ENCODE results near the gene MARS1. TPM values are rescaled to one million over a fixed set of nuclear protein-coding genes. Genes with fewer than 3 reads are reported as not detected.

The MARS1 gene
- total RNA-seq, 2 donors from 2014 or later = 130 to 243 TPM

DNA sequence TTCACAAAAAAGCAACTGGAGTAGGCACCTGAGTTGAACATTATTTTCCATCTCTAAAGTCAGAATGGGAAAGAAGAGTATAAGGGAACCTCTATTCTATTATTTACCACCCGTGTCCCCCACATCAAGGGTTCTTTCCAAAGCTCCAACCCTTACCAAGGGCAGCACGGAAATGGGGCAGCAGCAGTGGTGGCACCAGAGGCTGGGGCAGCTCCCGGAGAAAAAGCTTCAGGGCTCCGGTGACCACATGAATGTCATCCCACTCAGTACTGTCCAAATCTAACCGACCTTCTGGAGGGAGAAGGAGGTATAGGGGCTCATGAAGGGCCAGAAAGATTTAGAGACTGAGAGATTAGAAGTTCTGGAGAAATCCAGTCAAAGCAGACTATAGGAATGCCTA is 14.0 kb upstream of the MARS1 start:
- H3K9me3 Mint-ChIP-seq = no peaks in the 10 kb centered on the region
- peaks cover 97% of the 10 kb centered on the region for H3K36me3 Mint-ChIP-seq (ENCODE audit: low read depth)
- H3K4me1 Mint-ChIP-seq = peaks cover 23% of the 10 kb centered on the region
- H3K27ac Mint-ChIP-seq = peak overlapping the region; percentile 63
- peak overlapping the region; percentile 65 for H3K4me3 Mint-ChIP-seq
- no peaks in the 10 kb centered on the region for H3K27me3 Mint-ChIP-seq
- ATAC-seq (replicated peaks) = no peak

DNA sequence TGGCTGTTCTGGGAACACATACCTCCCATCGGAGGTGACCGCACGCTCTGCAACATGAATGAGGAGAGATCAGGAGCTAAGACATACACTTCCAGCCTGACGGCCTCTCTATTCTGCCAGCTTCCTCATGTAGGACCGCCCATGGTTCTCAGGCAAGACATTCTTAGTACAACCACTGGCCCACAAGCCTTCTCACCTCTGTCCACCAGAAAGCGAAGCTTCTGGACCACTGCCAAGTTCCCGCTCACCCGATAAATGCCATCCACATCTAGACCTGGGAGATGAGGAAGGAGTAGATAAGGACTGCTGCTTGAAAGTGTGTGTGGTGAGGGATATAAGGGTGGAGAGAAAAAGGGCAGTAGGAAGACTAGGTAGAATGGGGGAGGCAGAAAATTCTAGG is 13.4 kb upstream of the MARS1 start:
- Mint-ChIP-seq H3K4me1 (peaks cover 28% of the 10 kb centered on the region), H3K9me3 (no peaks in the 10 kb centered on the region), H3K27me3 (no peaks in the 10 kb centered on the region), H3K36me3 (ENCODE audit: low read depth) (peaks cover 94% of the 10 kb centered on the region), H3K27ac (peak overlapping the region; percentile 63), H3K4me3 (peak overlapping the region; percentile 65)
- no peak for ATAC-seq (replicated peaks)

DNA sequence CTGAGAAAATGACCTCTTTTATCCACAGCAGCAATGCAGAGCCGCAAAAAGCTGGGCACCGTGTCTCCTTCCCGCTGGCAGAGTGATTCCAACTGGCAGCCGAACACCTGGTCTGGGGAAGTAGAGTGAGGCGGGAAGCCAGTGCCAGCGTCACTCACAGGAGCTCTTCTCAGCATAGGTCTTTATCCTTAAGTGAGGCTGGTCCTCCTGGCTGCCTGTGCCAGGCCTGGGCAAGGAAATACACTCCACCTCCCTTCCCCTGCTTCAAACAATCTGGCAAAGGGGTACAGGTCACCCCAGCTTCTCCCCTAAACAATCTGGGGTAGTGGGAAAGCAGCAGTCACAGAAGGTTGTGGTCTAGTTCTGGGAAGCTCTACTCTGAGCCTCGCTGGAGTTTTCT is 13.0 kb upstream of the MARS1 start:
- ATAC-seq (replicated peaks) = no peak
- Mint-ChIP-seq H3K4me1 (peaks cover 32% of the 10 kb centered on the region), H3K4me3 (peak overlapping the region; percentile 65), H3K9me3 (no peaks in the 10 kb centered on the region), H3K27me3 (no peaks in the 10 kb centered on the region), H3K27ac (peak overlapping the region; percentile 63), H3K36me3 (ENCODE audit: low read depth) (peaks cover 94% of the 10 kb centered on the region)

DNA sequence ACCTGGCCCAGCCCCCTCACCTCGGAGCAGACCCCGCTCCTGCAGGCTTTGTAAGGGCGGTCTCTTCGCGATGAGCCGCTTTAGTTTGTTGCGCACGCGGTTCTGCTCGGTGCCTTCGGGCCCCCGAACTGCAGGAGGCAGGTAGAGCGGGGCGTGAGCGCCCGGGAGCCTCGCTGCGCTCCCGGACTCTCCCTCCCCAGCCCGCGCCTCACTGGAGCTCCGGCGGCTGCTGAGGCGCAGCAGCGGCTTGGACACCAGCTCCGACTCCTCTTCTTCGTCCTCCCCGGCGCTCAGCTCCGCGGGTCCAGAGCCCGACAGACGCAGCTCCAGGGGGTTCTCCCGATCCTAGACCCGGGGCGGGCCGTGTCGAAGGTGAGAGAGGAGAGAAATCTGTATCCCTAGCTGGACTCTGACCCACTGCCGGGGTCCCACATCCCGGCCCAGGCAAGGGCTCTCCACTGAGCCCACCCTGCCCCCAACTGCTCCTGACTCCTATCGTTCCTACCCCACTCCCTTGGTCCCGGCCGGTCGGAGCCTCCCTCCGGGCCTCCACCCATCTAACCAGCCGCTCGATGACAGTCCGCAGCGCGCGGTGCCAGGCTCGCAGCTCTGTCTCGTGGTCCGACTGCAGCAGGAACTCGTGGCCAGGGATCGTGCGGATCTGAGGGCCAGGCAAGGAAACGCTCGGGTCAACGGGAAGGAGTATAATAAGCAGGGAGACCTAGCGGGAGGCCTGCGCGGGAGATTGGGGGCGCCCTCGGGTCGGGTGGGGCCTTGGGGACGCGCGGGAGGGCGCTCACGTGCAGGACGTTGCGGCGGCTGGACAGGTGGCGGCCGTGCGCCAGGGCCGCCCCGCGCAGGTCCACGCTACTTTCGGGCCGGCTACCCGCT is 12.4 kb upstream of the MARS1 start:
- Mint-ChIP-seq H3K36me3 (ENCODE audit: low read depth) (peaks cover 89% of the 10 kb centered on the region), H3K4me1 (peaks cover 34% of the 10 kb centered on the region), H3K9me3 (no peaks in the 10 kb centered on the region), H3K4me3 (peak overlapping the region; percentile 92), H3K27me3 (no peaks in the 10 kb centered on the region), H3K27ac (no peak overlapping the region)
- ATAC-seq (replicated peaks) = no peak

DNA sequence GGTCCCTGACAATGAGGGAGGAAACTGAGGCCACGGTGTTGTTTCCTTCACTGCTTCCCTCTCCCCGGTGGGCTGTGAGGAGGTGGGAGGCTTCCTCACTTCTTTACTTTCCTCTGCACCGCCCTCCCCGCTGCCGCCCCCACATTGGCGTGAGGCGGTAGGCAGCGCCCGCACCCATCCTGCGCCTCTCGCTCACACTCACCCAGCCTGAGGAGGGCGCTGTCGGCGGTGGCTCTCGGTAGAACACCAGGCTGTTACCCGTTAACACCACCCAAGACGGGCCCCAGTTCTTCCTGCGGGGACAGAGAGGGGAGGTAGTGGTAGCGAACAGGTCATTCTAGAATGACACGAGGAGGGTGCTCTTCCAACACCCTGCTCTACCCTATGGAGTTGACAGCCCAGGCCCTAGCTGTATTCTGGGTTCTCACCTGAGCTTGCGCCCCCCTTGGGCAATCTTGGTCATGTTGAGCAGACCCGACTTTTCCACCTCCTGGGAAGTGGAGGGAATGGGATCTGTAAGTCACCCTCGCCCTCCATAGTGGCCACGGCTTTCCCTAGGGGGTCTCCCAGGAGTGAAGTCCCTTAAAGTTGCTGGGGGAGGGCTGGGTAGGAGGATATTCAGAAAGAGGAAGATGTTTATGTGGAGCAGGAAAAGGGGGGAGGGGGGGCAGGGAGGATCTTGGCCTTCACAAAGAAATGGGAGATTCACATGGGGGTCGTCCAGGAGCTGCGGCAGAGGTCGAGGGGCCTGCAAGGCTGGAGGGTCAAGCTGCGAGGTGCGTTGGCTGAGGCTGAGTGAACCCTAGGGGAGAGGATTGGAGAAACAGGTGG is 11.5 kb upstream of the MARS1 start:
- peak overlapping the region; percentile 92 for H3K4me3 Mint-ChIP-seq
- peaks cover 82% of the 10 kb centered on the region for H3K36me3 Mint-ChIP-seq (ENCODE audit: low read depth)
- ATAC-seq (replicated peaks) = peak; percentile 31

DNA sequence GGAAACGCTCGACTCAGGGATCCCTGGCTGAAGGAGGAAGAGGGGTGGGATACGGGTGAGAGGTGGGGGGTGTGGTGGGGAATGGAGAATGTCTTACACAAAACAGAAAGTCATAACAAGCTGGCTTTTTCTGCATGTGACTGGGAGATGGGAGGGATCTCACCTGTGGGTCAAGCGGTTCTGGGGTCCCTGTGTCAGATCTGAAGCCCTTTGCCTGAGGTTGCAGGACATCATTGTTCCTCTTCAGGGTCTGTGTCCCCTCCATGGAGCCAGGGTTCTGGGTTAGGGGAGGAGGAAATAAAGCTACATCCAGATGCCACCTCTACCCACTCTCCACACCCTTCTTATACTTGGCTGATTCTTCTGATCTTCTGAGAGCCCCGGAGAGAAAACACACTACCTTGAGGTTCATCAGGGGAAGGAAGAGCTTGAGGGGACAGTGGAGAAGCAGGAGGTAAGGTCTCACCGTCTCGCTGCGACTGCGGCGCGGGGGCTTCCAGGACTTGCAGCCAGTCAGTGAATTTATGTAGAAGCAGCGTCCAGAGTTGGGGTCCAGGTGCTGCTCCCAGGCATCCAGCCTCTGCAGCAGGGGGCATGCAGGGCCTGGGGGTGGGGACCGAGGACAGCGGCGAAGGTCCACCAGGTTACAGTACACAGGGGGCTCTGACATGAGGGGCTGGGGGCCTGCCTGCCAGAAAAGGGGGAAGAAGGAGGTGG is 10.7 kb upstream of the MARS1 start:
- H3K9me3 Mint-ChIP-seq = no peaks in the 10 kb centered on the region
- H3K4me1 Mint-ChIP-seq = peaks cover 46% of the 10 kb centered on the region
- peaks cover 74% of the 10 kb centered on the region for H3K36me3 Mint-ChIP-seq (ENCODE audit: low read depth)
- peak overlapping the region; percentile 92 for H3K4me3 Mint-ChIP-seq
- no peak for ATAC-seq (replicated peaks)
- no peaks in the 10 kb centered on the region for H3K27me3 Mint-ChIP-seq
- H3K27ac Mint-ChIP-seq = peak overlapping the region; percentile 96

More for the DNA sequence above, 11.5 kb upstream of the MARS1 start:
- Mint-ChIP-seq H3K9me3 (no peaks in the 10 kb centered on the region), H3K27me3 (no peaks in the 10 kb centered on the region), H3K27ac (peak overlapping the region; percentile 96), H3K4me1 (peaks cover 42% of the 10 kb centered on the region)

DNA sequence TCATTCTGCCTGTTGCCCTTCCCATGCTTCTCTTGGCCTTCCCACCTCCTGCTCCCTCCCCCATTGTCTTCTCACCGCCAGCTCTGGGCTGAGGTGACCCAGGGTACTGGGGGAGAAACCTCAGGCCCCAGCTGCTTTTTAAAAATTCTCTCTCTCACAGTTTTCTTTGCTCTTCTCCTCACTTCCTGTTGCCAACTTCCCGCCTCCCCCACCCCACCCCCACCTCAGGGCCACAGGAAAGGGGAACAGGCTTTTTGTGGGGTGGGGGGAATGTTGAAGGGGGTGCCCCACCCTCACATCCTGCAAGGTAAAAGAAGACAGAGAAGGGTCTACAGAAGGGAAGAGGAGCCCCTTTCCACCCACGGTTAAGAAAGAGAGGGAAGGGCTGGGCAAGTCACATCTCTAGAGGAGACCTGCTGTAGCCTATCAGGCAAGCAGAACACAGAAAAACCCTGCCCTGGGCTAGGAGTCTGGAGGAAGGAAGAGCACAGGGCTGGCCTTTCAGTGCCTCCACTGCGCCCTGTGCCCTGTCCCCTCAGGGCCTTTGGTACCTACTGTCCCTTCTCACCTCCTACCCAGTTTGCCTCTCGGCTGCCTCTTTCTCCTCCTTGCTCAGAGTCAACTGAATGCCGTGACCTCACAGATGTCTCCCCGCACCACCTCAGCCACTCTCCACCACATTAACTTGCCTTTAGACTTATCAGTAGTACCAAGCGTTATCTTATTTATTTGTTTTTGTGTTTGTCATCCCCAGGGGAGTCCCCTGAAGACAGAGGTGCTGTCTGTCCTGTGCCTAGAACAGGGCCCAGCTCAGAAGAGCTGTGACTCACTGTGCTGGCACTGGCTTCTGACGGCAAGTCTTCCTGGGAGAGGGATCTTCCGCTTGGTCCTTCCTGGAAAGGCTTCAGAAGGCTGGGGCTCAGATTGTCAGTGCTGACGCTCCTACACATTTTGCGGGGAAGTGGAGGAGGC is 9.9 kb upstream of the MARS1 start:
- peak overlapping the region; percentile 96 for H3K27ac Mint-ChIP-seq
- no peaks in the 10 kb centered on the region for H3K27me3 Mint-ChIP-seq
- no peaks in the 10 kb centered on the region for H3K9me3 Mint-ChIP-seq
- ATAC-seq (replicated peaks) = peak; percentile 74
- peaks cover 66% of the 10 kb centered on the region for H3K36me3 Mint-ChIP-seq (ENCODE audit: low read depth)
- peak overlapping the region; percentile 92 for H3K4me3 Mint-ChIP-seq
- H3K4me1 Mint-ChIP-seq = peaks cover 47% of the 10 kb centered on the region

DNA sequence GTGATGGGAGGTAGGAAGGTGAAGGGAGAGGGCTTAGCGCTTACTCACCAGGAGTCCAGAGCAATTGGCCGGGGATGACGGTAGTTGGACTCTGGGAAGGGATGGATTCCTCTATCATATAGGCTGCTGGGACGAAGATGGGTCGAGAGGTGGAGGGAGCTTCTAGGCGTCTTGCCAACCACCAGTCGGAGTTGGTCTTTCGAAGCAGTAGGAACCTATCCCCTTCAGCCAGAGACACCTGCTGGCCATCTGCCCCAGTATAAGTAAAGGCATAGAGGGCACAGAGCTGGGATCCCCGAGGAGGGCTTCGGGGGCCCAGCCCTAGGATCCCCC is 8.9 kb upstream of the MARS1 start:
- H3K36me3 Mint-ChIP-seq (ENCODE audit: low read depth) = peaks cover 56% of the 10 kb centered on the region
- peaks cover 49% of the 10 kb centered on the region for H3K4me1 Mint-ChIP-seq
- no peaks in the 10 kb centered on the region for H3K9me3 Mint-ChIP-seq
- H3K27me3 Mint-ChIP-seq = no peaks in the 10 kb centered on the region
- H3K4me3 Mint-ChIP-seq = peak overlapping the region; percentile 92
- H3K27ac Mint-ChIP-seq = peak overlapping the region; percentile 96
- no peak for ATAC-seq (replicated peaks)

DNA sequence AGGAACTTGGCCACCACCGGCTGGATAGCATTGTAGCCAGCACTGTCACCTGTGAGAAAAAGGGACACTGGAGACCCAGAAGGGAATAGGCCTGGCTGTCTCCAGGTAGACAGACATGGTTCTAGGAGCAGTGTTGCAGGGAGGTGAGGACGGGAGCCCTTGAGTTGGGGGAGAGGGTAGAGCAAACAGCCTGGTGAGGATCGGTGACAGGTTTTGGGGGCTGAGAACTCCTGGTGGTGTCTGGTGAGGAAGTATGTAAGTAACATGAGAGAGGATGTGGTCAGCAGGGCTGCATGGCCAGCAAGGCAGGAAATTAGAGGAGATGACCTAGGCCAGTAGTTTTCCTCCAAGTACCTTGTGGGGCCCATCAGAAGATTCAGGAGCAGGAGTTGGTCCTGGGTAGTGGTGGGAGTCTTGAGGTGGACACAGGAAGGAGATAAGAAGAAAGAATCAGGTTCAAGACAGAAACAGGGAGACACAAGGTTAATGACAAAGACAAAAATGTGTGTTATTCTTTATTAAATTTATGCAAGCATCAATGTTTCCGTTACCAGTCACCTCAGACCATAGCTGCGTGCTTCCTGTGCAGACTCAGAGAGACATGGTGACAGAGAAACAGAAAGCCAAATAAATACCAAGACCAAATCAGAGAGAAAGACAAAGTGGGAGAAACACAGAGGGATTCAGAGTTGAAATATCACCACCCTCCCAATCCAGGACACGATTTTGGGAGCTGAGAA is 8.3 kb upstream of the MARS1 start, which contains the start of gene ARHGAP9:
Gene ARHGAP9, minus strand, starts transcription at position 491 of the 740 bp plus-strand sequence. Its CDS starts 460 bp downstream, at position 31.
- H3K9me3 Mint-ChIP-seq = no peaks in the 10 kb centered on the region
- H3K27me3 Mint-ChIP-seq = no peaks in the 10 kb centered on the region
- H3K4me1 Mint-ChIP-seq = peaks cover 44% of the 10 kb centered on the region
- ATAC-seq (replicated peaks) = peak; percentile 64
- peak within 1 kb of the TSS; percentile 96 for H3K27ac Mint-ChIP-seq
- peaks cover 51% of the 10 kb centered on the region for H3K36me3 Mint-ChIP-seq (ENCODE audit: low read depth)
- peak within 1 kb of the TSS; percentile 92 for H3K4me3 Mint-ChIP-seq

DNA sequence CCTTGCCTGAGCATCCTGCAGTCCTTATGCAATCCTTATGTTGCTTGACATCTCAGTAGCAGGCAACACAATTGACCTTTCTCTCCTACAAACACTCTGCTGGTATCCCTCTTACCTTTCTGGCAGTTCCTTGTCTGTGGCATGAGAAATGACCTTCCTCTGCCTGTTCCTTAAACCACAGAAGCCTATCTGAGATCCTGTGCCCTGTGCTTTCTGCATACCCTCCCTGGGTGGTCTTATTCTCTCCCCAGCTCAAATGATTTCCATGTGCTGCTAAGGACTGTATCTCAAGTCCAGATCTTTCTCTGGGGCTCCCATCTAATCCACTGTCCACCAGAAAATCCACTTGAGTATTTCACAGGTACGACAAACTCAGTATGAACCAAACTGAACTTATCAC is 6.2 kb upstream of the MARS1 start:
- peak overlapping the region; percentile 92 for H3K4me3 Mint-ChIP-seq
- peaks cover 29% of the 10 kb centered on the region for H3K36me3 Mint-ChIP-seq (ENCODE audit: low read depth)
- no peaks in the 10 kb centered on the region for H3K27me3 Mint-ChIP-seq
- peak overlapping the region; percentile 96 for H3K27ac Mint-ChIP-seq
- H3K9me3 Mint-ChIP-seq = no peaks in the 10 kb centered on the region
- no peak for ATAC-seq (replicated peaks)
- peaks cover 36% of the 10 kb centered on the region for H3K4me1 Mint-ChIP-seq

DNA sequence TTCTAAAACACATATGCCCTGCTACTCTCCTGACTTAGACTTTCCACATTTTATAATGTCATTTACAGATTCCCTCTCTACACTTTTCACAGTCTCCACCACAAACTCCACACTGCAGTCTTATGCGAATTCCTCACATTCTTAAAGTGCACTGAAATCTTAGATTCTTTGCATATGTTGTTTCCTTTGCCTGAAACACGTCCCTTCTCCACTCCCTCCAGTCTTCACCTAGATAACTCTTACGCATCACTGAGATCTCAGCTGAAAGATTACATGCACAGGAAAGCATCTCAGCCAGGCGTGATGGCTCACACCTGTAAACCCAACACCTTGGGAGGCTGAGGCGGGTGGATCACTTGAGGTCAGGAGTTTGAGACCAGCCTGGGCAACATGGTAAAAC is 4.4 kb upstream of the MARS1 start:
- Mint-ChIP-seq H3K9me3 (no peaks in the 10 kb centered on the region), H3K4me1 (peaks cover 34% of the 10 kb centered on the region), H3K4me3 (no peak overlapping the region), H3K27me3 (no peaks in the 10 kb centered on the region), H3K36me3 (ENCODE audit: low read depth) (peaks cover 21% of the 10 kb centered on the region), H3K27ac (peak overlapping the region; percentile 39)
- ATAC-seq (replicated peaks) = no peak

DNA sequence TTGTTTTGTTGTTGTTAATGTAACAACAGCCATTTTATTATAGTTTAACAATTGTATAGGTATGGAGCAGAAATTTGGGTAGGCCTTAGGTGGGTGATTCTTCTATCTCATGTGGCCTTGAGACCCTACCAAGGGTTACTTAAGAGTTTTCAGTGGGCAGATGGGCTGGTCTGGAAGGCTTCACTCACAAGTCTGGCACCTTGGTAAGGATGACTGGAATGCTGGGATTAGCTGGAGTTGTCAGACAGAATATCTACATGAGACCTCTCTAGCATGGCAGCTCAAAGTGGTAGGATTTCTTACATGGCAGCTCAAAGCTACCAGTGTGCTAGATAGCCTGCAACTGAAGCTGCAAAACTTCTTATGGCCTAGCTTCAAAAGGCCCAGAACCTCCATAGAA is 2.2 kb upstream of the MARS1 start:
- peaks cover 31% of the 10 kb centered on the region for H3K4me1 Mint-ChIP-seq
- H3K27ac Mint-ChIP-seq = no peak overlapping the region
- no peak for ATAC-seq (replicated peaks)
- no peaks in the 10 kb centered on the region for H3K27me3 Mint-ChIP-seq
- peaks cover 32% of the 10 kb centered on the region for H3K36me3 Mint-ChIP-seq (ENCODE audit: low read depth)
- H3K9me3 Mint-ChIP-seq = no peaks in the 10 kb centered on the region
- no peak overlapping the region for H3K4me3 Mint-ChIP-seq

DNA sequence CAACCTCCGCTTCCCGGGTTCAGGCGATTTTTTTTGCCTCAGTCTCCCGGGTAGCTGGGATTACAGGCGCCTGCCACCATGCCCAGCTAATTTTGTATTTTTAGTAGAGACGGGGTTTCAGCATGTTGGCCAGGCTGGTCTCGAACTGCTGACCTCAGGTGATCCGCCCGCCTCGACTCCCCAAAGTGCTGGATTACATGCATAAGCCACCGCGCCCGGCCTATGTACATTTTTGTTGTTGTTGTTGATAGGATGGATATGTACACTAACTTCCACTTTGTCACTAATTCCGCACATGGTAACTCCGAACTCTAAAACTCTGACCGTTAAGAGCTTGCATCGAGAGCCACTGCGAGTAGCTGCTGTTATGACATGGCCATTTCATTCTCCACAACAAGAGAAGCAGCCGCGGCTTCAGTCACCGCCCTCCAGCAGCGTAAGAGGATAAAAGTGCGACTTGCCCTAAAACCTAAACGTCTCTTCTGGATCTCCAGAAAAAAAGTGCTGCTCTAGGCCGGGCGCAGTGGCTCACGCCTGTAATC is 742 bp upstream of the MARS1 start:
- ATAC-seq (replicated peaks) = no peak
- Mint-ChIP-seq H3K9me3 (no peaks in the 10 kb centered on the region), H3K27ac (peak overlapping the region; percentile 88), H3K4me1 (peaks cover 26% of the 10 kb centered on the region), H3K4me3 (peak overlapping the region; percentile 87), H3K27me3 (no peaks in the 10 kb centered on the region), H3K36me3 (ENCODE audit: low read depth) (peaks cover 46% of the 10 kb centered on the region)

All from activated T-helper 17 cell treated with anti-CD3 and anti-CD28 coated beads, Interleukin-2, amount 50 U/mL, for 72 hours (primary cell).